Erythroblast (primary cell): ENCODE results near the gene TMEFF2.

Experiments
- GATA1 ChIP-seq: IDR thresholded peaks from 2 replicates; pipeline ENCODE4 v1.6.1; 2011; ENCODE audit warnings: low read depth, mild to moderate bottlenecking, control low read depth, low read length, moderate library complexity
- POLR2A ChIP-seq: IDR thresholded peaks from 2 replicates; pipeline ENCODE4 v1.6.1; 2011; ENCODE audit warnings: mild to moderate bottlenecking, low read length

- TF ChIP-seq POLR2A (no peak), GATA1 (no peak)
These were observed 184.7 kb downstream of the TMEFF2 start for GRCh38 chr2:192010073-192010472.
